Parathyroid adenoma (tissue), 2 donors: ENCODE measurements around the gene SPG11.
"Not testable (repeated sequence)": the region's sequence is repeated elsewhere in the genome, so short reads cannot be mapped to it uniquely, and the experiment has no call there.

Source experiments
- H2AFZ ChIP-seq: fragments of 300-600 bp; sonication (generic); one replicate; pipeline ENCODE4 v1.7.0; 2017; ENCODE audit warnings: antibody characterized with exemption, mild to moderate bottlenecking
- H3K27ac ChIP-seq: fragments of 300-600 bp; sonication (generic); one replicate; pipeline ENCODE4 v1.7.0; 2017
- H3K27me3 ChIP-seq: fragments of 300-600 bp; sonication (generic); one replicate; pipeline ENCODE4 v1.7.0; 2017; ENCODE audit warnings: low read length; ENCODE audit not compliant: control insufficient read depth, insufficient read depth
- H3K36me3 ChIP-seq: fragments of 300-600 bp; sonication (generic); one replicate; pipeline ENCODE4 v1.7.0; 2017; ENCODE audit warnings: low read length; ENCODE audit not compliant: control insufficient read depth, insufficient read depth
- H3K4me1 ChIP-seq: fragments of 300-600 bp; sonication (generic); one replicate; pipeline ENCODE4 v1.7.0; 2017; ENCODE audit warnings: control low read depth
- H3K4me2 ChIP-seq: fragments of 300-600 bp; sonication (generic); one replicate; pipeline ENCODE4 v1.7.0; 2017; ENCODE audit warnings: low read length
- H3K4me3 ChIP-seq: fragments of 300-600 bp; sonication (generic); one replicate; pipeline ENCODE4 v1.7.0; 2017; ENCODE audit warnings: low read depth, low read length
- H3K79me2 ChIP-seq: fragments of 300-600 bp; sonication (generic); one replicate; pipeline ENCODE4 v1.7.0; 2017; ENCODE audit warnings: control low read depth
- H3K9ac ChIP-seq: fragments of 300-600 bp; sonication (generic); one replicate; pipeline ENCODE4 v1.7.0; 2017; ENCODE audit warnings: mild to moderate bottlenecking
- H3K9me3 ChIP-seq: fragments of 300-600 bp; sonication (generic); one replicate; pipeline ENCODE4 v1.7.0; 2017; ENCODE audit warnings: low read length; ENCODE audit not compliant: control insufficient read depth
- TF ChIP-seq, protein P1 (sequence below): fragments of 300-600 bp; sonication (generic); IDR thresholded peaks from one replicate; pipeline ENCODE4 v1.7.0; 2017; ENCODE audit warnings: antibody characterized with exemption, mild to moderate bottlenecking
- donor health status: primary hyperparathyroidism.

The SPG11 gene

DNA sequence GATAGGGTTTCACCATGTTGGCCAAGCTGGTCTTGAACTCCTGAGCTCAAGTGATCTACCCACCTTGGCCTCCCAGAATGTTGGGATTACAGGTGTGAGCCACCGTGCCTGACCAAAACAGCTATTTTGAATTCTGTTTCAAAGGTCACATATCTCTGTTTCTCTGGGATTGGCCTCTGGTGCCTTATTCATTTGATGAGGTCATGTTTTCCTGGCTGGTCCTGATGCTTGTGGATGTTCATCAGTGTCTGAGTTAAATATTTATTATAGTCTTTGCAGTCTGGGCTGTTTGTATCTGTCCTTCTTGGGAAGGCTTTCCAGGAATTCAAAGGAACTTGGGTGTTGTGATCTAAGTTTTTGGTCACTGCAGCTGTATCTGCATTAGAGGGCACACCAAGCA lies 42.5 kb upstream of the SPG11 start:
- Histone ChIP-seq H3K27ac (no peak overlapping the region), H3K9me3 (no peaks in the 10 kb centered on the region), H3K9ac (no peak overlapping the region), H3K4me2 (no peak overlapping the region), H3K27me3 (no peaks in the 10 kb centered on the region), H2AFZ (no peak overlapping the region), H3K79me2 (no peaks in the 10 kb centered on the region), H3K4me3 (no peak overlapping the region), H3K36me3 (no peaks in the 10 kb centered on the region), H3K4me1 (no peaks in the 10 kb centered on the region)
- TF ChIP-seq, protein P1, sequence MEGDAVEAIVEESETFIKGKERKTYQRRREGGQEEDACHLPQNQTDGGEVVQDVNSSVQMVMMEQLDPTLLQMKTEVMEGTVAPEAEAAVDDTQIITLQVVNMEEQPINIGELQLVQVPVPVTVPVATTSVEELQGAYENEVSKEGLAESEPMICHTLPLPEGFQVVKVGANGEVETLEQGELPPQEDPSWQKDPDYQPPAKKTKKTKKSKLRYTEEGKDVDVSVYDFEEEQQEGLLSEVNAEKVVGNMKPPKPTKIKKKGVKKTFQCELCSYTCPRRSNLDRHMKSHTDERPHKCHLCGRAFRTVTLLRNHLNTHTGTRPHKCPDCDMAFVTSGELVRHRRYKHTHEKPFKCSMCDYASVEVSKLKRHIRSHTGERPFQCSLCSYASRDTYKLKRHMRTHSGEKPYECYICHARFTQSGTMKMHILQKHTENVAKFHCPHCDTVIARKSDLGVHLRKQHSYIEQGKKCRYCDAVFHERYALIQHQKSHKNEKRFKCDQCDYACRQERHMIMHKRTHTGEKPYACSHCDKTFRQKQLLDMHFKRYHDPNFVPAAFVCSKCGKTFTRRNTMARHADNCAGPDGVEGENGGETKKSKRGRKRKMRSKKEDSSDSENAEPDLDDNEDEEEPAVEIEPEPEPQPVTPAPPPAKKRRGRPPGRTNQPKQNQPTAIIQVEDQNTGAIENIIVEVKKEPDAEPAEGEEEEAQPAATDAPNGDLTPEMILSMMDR, result no peak

DNA sequence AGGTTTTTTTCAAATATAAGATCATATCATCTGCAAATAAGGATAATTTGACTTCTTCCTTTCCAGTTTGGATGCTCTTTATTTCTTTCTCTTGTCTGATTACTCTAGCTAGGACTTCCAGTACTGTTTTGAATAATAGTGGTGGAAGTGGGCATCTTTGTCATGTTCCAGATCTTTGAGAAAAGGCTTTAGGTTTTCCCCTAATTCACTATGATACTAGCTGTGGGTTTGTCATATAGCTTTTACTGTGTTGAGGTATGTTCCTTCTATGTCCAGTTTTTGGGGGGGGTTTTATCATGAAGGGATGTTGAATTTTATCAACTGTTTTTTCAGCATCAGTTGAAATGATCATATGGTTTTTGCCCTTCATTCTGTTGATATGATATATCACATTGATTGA lies 37.2 kb upstream of the SPG11 start:
- not testable (repeated sequence) for H3K27ac ChIP-seq

DNA sequence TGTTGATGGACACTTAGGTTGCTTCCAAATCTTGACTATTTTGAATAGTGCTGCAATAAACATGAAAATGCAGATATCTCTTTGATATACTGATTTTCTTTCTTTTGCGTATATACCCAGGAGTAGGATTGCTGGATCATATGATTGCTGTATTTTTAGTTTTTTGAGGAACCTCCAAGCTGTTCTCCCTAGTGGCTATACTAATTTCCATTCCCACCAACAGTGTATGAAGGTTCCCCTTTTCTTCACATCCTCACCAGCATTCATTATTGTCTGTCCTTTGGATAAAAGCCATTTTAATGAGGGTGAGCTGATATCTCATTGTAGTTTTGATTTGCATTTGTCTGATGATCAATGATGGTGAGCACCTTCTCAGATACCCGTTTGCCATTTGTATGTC lies 35.2 kb upstream of the SPG11 start:
- TF ChIP-seq, protein P1, result no peak

More for the DNA sequence above, 37.2 kb upstream of the SPG11 start:
- H3K27me3 ChIP-seq, H3K4me2 ChIP-seq, H3K9ac ChIP-seq, H3K36me3 ChIP-seq, H3K79me2 ChIP-seq, H3K4me3 ChIP-seq, H3K9me3 ChIP-seq, H2AFZ ChIP-seq, H3K4me1 ChIP-seq: not testable (repeated sequence)

DNA sequence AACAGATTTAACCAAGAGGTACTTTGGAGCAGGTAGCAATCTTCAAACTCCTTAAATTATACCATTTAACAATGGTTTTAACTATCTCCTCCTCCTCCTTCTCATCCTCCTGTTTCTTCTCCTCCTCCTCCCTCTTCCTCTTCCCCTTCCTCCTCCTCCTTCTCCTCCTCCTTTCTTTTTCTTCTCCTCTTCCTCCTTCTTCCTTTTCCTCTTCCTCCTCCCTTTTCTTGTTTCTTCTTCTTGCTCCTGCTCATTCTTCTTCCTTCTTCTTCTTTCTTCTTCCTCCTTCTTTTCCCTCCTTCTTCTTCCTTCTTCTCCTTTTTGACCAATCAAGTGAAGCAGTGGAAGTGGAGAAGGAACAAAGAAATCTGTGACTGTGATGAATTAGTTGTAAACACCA lies 33.6 kb upstream of the SPG11 start:
- TF ChIP-seq, protein P1, result no peak
- no peak overlapping the region for H3K9ac ChIP-seq
- no peaks in the 10 kb centered on the region for H3K4me1 ChIP-seq

More for the DNA sequence above, 35.2 kb upstream of the SPG11 start:
- Histone ChIP-seq H3K27ac (no peak overlapping the region), H3K79me2 (no peaks in the 10 kb centered on the region), H3K4me2 (no peak overlapping the region), H3K36me3 (no peaks in the 10 kb centered on the region), H3K27me3 (no peaks in the 10 kb centered on the region), H3K9me3 (no peaks in the 10 kb centered on the region), H3K4me1 (no peaks in the 10 kb centered on the region), H3K9ac (no peak overlapping the region), H2AFZ (no peak overlapping the region), H3K4me3 (no peak overlapping the region)

DNA sequence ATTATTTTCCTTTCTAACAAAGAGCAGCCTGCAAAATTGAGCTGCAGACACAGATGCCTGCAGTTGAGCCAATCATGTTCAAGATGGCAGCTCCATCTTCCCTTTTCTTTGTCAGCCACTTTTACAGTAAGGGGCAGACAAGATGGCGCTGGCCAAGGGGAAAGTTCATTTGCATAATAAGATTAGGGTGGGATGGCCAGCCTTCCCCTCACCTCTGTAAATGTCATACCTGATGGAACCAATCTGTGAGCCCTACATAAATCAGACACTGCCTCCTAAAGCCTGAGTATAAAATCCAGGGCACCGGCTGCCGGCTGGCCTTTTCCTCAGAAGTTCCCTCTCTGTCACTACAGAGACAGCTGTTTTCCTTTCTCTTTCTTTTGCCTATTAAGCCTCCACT lies 31.8 kb upstream of the SPG11 start:
- Histone ChIP-seq H3K9ac (no peak overlapping the region), H3K4me1 (no peaks in the 10 kb centered on the region)

More for the DNA sequence above, 33.6 kb upstream of the SPG11 start:
- Histone ChIP-seq H3K27me3 (no peaks in the 10 kb centered on the region), H3K4me2 (no peak overlapping the region), H3K9me3 (no peaks in the 10 kb centered on the region), H3K4me3 (no peak overlapping the region), H3K79me2 (no peaks in the 10 kb centered on the region), H2AFZ (no peak overlapping the region), H3K36me3 (no peaks in the 10 kb centered on the region), H3K27ac (no peak overlapping the region)

More for the DNA sequence above, 31.8 kb upstream of the SPG11 start:
- no peak overlapping the region for H3K4me2 ChIP-seq
- H3K36me3 ChIP-seq, result no peaks in the 10 kb centered on the region
- no peaks in the 10 kb centered on the region for H3K79me2 ChIP-seq
- H3K27ac ChIP-seq, result no peak overlapping the region
- no peaks in the 10 kb centered on the region for H3K27me3 ChIP-seq
- no peak overlapping the region for H2AFZ ChIP-seq
- TF ChIP-seq, protein P1, result no peak
- H3K9me3 ChIP-seq, result no peaks in the 10 kb centered on the region
- no peak overlapping the region for H3K4me3 ChIP-seq
